HepG2 (cell line): ENCODE data around the gene KLHL5. TPM values are rescaled to one million over a fixed set of nuclear protein-coding genes. Genes with fewer than 3 reads are reported as not detected.

Experiments used
- CBX1 ChIP-seq: IDR thresholded peaks from one replicate; pipeline ENCODE4 v1.6.1; 2016; ENCODE audit warnings: antibody characterized with exemption, low read depth
- CREM ChIP-seq, 2 experiments: sonication (generic) in 1 of 2; formaldehyde crosslinking in 1 of 2; IDR thresholded peaks; 2 replicates each; pipeline versions ENCODE4 v1.4.0 to v1.6.1; 2016 to 2020; ENCODE audit warnings: antibody characterized with exemption in 1 of 2, mild to moderate bottlenecking in 1 of 2, missing genetic modification reagents in 1 of 2
- E2F5 ChIP-seq: sonication (generic); formaldehyde crosslinking; conservative IDR thresholded peaks from 2 replicates; pipeline ENCODE4 v1.4.0; 2020; ENCODE audit warnings: missing genetic modification reagents
- FOXM1 ChIP-seq: sonication (generic); formaldehyde crosslinking; IDR thresholded peaks from 2 replicates; pipeline ENCODE4 v1.5.0; 2020; ENCODE audit warnings: missing genetic modification reagents
- KIAA2018 ChIP-seq: sonication (generic); formaldehyde crosslinking; IDR thresholded peaks from 2 replicates; pipeline ENCODE4 v1.5.0; 2020; ENCODE audit warnings: mild to moderate bottlenecking, missing genetic modification reagents, borderline replicate concordance
- MIER2 ChIP-seq: IDR thresholded peaks from 2 replicates; pipeline ENCODE4 v1.6.1; 2016; ENCODE audit warnings: missing biosample characterization, missing genetic modification reagents
- MXD1 ChIP-seq: sonication (generic); formaldehyde crosslinking; IDR thresholded peaks from 2 replicates; pipeline ENCODE4 v1.4.0; 2020; ENCODE audit warnings: mild to moderate bottlenecking, missing genetic modification reagents
- POGK ChIP-seq: sonication (generic); formaldehyde crosslinking; conservative IDR thresholded peaks from 2 replicates; pipeline ENCODE4 v1.8.0; 2022; ENCODE audit warnings: mild to moderate bottlenecking, moderate library complexity, missing genetic modification reagents
- REPIN1 ChIP-seq: sonication (generic); formaldehyde crosslinking; IDR thresholded peaks from 2 replicates; pipeline ENCODE4 v1.8.0; 2022; ENCODE audit warnings: missing genetic modification reagents, low read depth, mild to moderate bottlenecking, borderline replicate concordance
- SALL2 ChIP-seq: sonication (generic); formaldehyde crosslinking; IDR thresholded peaks from 2 replicates; pipeline ENCODE4 v1.8.1; 2023; ENCODE audit warnings: mild to moderate bottlenecking, missing genetic modification reagents, inconsistent platforms
- SAP130 ChIP-seq: IDR thresholded peaks from 2 replicates; pipeline ENCODE4 v1.6.1; 2016; ENCODE audit warnings: low read depth
- SMC3 ChIP-seq: IDR thresholded peaks from 2 replicates; pipeline ENCODE4 v1.6.1; 2011; ENCODE audit warnings: low read length, improper control_type of control experiment
- ZNF605 ChIP-seq: sonication (generic); formaldehyde crosslinking; IDR thresholded peaks from 2 replicates; pipeline ENCODE4 v1.8.0; 2022; ENCODE audit warnings: mild to moderate bottlenecking, missing genetic modification reagents
- ZNF619 ChIP-seq: sonication (generic); formaldehyde crosslinking; IDR thresholded peaks from 2 replicates; pipeline ENCODE4 v1.4.0; 2020; ENCODE audit warnings: mild to moderate bottlenecking, missing genetic modification reagents
- ZNF7 ChIP-seq: IDR thresholded peaks from 2 replicates; pipeline ENCODE4 v1.6.1; 2016; ENCODE audit warnings: missing biosample characterization, missing genetic modification reagents
- ZNF773 ChIP-seq: sonication (generic); formaldehyde crosslinking; IDR thresholded peaks from 2 replicates; pipeline ENCODE4 v1.4.0; 2020; ENCODE audit warnings: missing genetic modification reagents, borderline replicate concordance
- ZNF781 ChIP-seq: sonication (generic); formaldehyde crosslinking; IDR thresholded peaks from 2 replicates; pipeline ENCODE4 v1.5.1; 2020; ENCODE audit warnings: borderline replicate concordance, mild to moderate bottlenecking, missing genetic modification reagents; ENCODE audit errors: not compliant biosample characterization
- ZNF879 ChIP-seq: sonication (generic); formaldehyde crosslinking; IDR thresholded peaks from 2 replicates; pipeline ENCODE4 v1.8.1; 2023; ENCODE audit warnings: missing genetic modification reagents
- ZSCAN20 ChIP-seq: sonication (generic); formaldehyde crosslinking; IDR thresholded peaks from 2 replicates; pipeline ENCODE4 v1.4.0; 2020; ENCODE audit warnings: missing genetic modification reagents, mild to moderate bottlenecking, borderline replicate concordance
- ZSCAN21 ChIP-seq: sonication (generic); formaldehyde crosslinking; IDR thresholded peaks from 2 replicates; pipeline ENCODE4 v1.8.0; 2022; ENCODE audit warnings: mild to moderate bottlenecking, missing genetic modification reagents, moderate library complexity, borderline replicate concordance
- polyA plus RNA-seq, 8 experiments: library from polyadenylated mRNA; depleted of rRNA in 3 of 8; stranded (reverse) in 7 of 8; unstranded in 1 of 8; fragments of >200 nt; fragmentation: Illumina TruSeq in 4 of 8; extraction: Trizol in 4 of 8; gene quantifications; 2 replicates each; pipeline versions ENCODE4 v1.2.1 to v1.2.3, GENCODE V29; 2011 to 2016; ENCODE audit warnings: low read depth in 4 of 8, missing spikeins in 1 of 8, mixed read lengths in 1 of 8; ENCODE audit not compliant: insufficient read depth in 1 of 8
- total RNA-seq, 5 experiments: library from RNA; depleted of rRNA; stranded (reverse); fragments of >200 nt; fragmentation: Illumina TruSeq; extraction: Trizol; gene quantifications; 2 replicates each; pipeline ENCODE4 v1.2.3, GENCODE V29; 2016; ENCODE audit warnings: low read depth in 1 of 5

KLHL5 gene
- total and polyA plus RNA-seq, 2 of the 13 experiments (the other 11 are each of a cell fraction or from before 2014, with no cell fraction given) = 36.2 to 38.7 TPM

GRCh38 chr4:39044364-39044955 is 17.6 kb upstream of the KLHL5 start (continued):
- TF ChIP-seq POGK (CRISPR knock-in tag) (no peak), ZNF605 (no peak), ZNF773 (CRISPR knock-in tag) (no peak), SALL2 (CRISPR knock-in tag) (no peak), MIER2 (CRISPR knock-in tag) (no peak), CREM (IDR thresholded peaks at IDR 0.05) (no peak), CREM (CRISPR knock-in tag; IDR thresholded peaks at IDR 0.05) (no peak), ZNF879 (no peak), ZNF619 (CRISPR knock-in tag) (no peak), ZSCAN20 (CRISPR knock-in tag) (no peak), SAP130 (CRISPR knock-in tag) (peak; percentile 70), ZNF7 (CRISPR knock-in tag) (no peak), SMC3 (no peak), CBX1 (no peak), E2F5 (no peak), FOXM1 (CRISPR knock-in tag) (no peak), KIAA2018 (CRISPR knock-in tag) (no peak), ZSCAN21 (CRISPR knock-in tag) (no peak), ZNF781 (CRISPR knock-in tag) (no peak), MXD1 (CRISPR knock-in tag) (no peak), REPIN1 (no peak)
